Dermis blood vessel endothelial cell (primary cell): Measurements from ENCODE around the gene CCSER1. TPM values are rescaled to one million over a fixed set of nuclear protein-coding genes. Genes with fewer than 3 reads are reported as not detected.
"Not testable (repeated sequence)": the region's sequence is repeated elsewhere in the genome, so short reads cannot be mapped to it uniquely, and the experiment has no call there.

Experiments
- DNase-seq: peaks from one replicate; pipeline ENCODE4 v3.0.0; 2010
- total RNA-seq: library from RNA; depleted of rRNA; stranded (reverse); fragments of >200 nt; gene quantifications from 2 replicates; pipeline ENCODE4 v1.2.3, GENCODE V29; 2014

CCSER1 gene
- total RNA-seq, 1 donor from 2014 or later = 5.4 TPM

DNA sequence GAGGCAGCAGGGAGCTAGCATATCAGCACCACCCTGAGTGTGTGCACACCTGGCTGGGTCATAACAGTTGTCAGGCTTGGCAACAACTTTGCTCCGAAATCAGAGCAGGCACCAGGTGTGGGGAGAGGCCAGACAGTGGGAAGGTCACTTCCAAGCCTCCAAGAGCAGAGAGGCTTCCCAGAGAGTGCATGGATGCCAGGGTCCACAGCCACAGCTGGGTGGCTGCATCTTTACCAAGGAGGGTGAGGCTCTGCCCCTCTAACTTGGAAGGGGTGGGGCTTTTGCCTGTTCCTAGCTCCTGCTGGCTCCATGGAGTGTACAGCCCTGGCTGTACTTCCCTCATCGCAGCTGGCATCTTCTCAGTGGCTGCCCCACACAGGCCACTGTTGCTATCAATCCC is 322.4 kb downstream of the CCSER1 start:
- DNase-seq = no peak

DNA sequence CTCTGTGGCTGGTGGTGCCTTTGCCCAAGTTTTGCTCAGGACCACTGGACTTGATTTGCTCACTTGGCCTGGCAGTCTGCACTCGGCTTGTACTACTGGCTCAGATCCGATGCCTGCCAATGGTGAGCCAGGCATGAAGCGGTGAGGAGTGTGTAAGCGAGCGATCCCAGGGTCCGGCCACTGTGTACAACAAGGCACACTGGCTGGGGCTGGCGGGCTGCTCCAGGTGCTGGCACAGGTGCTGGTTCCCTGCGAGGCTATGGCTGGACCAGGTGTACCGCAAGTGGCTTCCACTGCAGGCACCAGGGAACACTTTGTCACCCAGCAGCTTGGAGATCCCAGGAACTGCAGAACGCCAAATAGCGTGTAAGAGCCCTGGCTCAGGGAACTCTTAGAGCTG is 329.7 kb downstream of the CCSER1 start:
- no peak for DNase-seq

DNA sequence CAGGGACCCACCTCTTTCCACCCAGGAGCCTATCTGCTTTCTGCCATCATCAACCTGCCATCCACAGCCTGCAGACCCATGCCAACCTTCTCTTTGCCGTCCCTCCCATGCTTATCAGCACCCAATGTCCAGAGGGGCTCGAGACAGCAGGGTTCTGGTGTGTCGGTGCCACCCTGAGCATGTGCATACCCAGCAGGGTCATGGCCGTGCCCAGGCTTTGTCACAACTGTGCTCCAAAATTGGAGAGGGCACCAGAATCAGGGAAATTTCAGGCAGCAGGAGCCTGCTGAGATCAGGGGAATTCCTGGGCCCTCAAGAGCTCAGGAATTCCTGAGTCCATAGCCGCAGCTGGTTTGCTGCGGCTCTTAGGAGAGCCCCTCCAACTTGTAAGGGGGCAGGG is 330.6 kb downstream of the CCSER1 start:
- no peak for DNase-seq

DNA sequence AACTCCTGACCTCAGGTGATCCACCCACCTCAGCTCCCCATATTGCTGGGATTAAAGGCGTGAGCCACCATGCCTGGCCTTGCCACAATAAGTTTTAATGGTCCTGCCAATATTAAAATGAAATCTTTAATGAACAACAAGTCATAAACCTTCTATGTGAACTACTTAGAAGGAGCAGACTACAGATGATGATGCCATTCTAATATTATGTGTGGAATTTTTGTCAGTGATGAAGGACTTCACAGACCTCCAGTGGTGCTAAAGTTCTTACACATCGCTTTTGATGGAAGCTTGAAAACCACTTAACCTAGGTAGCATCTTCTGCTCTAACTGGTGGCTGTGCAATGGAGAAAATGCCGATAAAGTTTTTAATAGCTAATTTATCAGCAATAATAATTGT is 331.4 kb downstream of the CCSER1 start:
- no peak for DNase-seq

DNA sequence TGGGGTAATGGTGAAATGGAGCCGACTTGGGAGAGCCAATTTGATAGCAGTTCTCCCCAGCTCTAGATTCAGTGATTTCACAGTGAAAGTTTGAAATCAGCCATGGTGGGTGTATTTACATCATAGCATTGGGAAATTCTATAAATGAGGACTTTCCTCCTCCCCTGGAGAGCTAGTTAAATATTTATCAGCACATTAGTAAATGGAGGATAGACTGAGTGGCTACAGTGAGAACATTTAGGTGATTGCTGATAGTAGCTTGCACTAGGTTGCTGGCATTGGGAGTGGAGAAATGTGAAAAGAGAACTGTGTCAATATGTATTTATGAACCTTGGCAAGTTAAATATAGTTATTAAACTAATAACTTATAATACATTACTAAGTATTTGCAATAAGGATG is 347.3 kb downstream of the CCSER1 start:
- no peak for DNase-seq

DNA sequence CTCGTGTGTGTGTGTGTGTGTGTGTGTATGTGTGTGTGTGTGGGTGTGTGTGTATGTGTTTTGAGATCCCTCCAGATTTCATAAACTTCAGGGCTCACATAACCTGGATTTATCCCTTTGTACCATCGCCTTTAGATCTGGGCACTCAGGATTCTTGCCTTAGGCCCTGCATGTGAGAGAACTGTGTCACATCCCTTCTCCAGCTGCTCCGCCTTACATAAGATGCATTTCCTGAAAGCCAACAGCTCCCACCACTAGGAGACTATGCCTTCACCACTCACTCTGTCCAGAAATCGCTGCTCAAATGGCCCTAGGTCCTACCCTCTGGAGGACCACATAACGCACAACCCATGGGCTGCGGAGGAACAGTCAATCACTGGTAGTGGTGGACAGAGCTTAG is 348.8 kb downstream of the CCSER1 start:
- no peak for DNase-seq

DNA sequence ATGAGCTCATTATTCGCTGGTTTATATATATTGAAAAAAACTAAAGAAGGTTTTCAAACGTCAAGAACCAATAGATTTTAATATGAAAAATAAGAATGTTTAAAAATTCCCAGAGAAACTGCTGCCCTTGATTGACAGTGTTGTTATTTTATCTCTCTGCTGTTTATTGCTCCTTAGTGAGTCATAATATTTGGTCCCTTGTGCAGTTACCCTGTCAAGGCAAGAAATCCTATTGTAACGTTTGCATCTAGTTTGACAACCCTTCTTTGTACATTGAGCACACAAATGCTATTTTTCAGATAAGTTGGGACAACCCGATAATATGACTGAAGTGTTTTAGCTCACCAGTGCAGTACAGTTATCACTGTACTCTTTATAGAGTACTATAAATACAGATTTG is 349.4 kb downstream of the CCSER1 start:
- DNase-seq = no peak

DNA sequence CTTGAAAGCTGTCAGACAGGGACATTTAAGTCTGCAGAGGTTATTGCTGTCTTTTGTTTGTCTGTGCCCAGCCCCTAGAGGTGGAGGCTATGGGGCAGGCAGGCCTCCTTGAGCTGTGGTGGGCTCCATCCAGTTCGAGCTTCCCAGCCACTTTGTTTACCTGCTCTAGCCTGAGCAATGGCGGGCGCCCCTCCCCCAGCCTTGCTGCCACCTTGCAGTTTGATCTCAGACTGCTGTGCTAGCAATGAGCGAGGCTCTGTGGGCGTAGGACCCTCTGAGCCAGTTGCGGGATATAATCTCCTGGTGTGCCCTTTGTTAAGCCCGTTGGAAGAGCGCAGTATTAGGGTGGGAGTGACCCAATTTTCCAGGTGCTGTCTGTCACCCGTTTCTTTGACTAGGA is 357.7 kb downstream of the CCSER1 start:
- DNase-seq = not testable (repeated sequence)

DNA sequence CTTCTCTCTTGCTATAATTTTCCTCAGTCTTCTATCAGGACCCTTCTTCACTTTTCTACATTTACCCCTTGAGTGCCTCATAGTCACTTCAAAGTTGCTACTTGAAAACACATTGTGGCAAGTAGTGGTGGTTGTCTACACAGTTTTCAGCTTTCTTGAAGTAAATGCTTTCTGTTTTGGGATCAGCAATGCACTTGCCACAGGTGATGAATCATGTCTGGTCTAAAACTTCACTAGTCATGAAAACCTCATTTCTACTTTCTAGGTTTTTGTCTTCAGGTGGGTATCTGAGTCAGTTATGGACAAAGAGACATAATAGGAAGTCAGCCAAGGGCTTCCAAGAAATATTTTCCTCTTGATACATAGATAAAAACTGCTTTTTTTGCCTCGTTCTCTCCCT is 359.2 kb downstream of the CCSER1 start:
- DNase-seq = no peak

DNA sequence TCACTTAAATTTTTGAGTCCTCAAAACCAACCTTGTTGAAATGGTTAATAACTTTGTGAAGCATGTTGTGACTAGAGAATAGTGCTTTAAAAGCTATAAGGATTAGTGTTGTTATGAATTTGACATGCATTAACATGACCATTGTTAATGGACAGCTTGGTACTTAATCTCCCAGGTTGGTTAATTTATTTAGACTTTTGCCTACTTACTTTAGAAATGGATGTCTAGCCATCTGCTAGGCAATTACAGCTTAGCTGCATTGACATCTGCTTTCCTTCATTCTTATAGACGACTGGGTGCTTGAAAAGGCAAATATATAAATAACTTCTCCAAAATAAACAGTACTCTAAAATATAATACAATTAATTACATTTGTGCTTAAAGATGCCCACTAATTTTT is 368.0 kb downstream of the CCSER1 start:
- DNase-seq = no peak

DNA sequence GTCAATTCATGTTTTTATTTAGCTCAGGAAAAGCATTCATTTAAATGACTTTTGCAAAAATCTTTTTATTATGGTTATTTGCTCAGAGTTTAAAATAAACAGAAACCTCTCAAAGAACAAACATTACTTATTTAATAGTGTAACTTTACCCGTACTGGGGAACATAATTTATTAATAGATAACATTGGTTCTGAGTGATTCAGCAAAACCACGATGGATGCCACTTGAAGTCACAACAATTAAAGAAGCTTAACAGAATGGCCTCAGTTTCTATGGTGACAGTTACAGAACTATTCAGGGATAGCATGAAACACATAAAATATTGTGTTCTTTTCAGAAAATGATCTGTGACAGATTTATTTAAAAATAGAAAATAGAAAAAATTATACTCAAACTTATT is 368.7 kb downstream of the CCSER1 start:
- no peak for DNase-seq

DNA sequence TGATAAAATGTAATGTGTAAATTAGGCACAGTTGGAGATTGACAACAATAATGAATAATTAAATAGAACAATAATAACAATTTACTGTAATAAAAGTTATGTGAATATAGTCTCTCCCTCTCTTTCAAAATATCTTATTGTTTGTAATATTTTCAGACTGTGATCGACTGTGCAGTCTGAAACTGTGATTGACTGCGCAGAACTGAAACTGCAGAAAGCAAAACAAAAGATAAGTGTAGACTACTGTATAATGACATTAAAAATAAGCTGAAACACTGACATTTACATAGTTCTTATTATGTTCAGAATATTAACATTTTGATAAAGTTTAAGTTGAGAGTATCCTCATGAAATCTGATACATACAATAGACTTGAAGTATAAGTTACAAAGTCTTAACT is 371.0 kb downstream of the CCSER1 start:
- no peak for DNase-seq

DNA sequence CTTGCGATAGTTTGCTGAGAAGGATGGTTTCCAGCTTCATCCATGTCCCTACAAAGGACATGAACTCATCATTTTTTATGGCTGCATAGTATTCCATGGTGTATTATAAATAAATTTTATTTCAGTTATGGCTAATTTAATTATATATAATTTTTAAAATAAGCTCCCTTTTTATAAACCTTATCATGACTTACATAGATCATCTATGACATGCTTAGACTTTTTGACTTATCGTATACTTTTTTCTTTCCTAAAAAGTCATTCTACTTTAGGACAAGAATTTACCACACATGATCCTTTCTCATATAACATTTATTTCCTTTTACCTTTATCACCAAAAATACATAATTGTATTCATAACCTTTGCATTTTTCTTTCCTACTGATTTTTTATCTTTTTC is 376.5 kb downstream of the CCSER1 start:
- no peak for DNase-seq

DNA sequence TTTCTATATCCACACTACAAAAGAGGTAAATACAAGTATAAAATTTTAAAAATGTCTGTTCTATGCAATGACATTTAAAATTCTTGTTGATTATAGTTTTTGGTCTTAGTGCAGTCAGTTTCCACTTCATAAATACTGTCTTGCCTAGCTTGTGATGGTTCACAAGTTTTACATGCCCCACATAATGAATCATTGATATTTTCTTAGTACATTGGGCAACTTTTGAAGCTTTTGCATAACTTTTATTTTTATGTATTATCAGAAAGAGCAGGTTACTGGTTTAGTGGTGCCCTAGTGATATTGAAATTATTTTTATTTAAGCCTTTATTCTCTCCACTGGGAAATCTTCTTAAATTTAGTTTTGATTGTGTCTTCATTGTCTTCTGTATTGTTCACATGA is 388.0 kb downstream of the CCSER1 start:
- no peak for DNase-seq

DNA sequence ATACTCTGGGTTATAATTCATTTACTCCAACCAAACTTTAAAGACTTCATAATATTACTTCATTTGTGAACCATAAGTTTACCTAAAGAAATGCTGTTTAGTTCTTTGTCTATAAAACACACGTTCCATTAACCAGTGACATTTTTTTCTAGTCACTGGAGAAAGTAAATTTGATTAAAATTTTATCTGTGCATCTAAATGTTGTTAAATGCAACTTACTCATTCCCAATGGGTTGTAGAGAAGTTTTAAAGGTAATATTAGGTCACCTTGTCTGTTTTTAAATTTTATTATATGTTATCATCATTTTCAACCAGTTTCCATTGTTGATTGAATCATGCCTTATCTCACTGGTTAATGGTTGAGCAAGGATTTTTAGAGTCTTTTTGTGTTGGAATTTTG is 401.4 kb downstream of the CCSER1 start:
- no peak for DNase-seq

DNA sequence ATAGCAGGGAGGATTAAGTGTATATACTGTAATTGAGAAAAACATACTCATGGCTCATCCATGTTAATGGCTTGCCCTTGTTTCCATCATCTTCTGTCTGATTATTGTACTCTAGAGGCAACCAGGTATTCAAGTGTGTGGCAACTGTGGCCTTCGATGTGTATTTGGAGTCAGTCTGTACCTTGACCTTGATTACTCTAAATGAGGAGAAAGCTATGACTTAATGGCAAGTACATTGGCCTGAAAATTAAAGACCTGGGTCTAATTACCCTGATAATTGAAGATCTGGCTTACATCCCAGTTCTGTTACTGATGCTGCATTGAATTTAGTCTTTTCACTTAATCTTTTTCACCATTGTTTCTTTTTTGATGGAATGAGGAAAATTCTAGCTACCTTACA is 409.2 kb downstream of the CCSER1 start:
- no peak for DNase-seq

DNA sequence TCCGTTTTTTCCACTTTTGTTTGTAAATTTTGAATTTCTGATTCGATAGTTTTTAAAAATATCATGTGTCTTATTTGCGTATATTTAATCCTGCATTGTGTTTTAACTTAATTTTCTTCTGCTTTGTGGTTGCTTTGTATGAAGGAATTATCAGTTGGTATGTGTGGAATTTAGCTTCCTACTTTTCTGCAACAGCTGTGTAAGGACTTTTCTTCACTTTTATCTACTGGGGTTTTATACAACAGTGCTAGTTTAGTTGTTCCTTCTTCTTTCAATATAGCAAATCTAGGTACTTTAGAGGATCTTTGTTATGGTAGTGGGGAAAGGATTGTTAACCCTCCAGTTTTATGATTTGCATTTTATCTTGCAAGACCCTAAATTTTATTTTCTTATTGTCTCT is 410.3 kb downstream of the CCSER1 start:
- no peak for DNase-seq

DNA sequence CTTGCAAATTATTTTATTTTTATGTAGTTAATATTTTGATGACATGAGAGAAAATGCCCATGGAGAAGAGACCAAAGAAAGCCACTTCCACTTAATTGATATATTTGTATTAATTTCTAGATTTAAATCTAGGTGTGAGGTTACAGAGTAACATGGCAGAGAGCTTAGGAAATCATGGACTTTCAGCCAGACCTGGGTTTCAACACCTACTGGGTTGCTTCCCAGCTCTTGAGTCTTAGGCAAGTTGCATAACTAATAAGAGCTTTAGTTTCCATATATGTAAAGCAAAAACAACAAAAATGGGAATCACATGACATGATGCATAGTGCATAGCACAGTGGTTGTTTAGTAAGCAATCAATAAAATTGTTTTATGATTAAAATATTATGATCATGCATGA is 413.3 kb downstream of the CCSER1 start:
- no peak for DNase-seq

DNA sequence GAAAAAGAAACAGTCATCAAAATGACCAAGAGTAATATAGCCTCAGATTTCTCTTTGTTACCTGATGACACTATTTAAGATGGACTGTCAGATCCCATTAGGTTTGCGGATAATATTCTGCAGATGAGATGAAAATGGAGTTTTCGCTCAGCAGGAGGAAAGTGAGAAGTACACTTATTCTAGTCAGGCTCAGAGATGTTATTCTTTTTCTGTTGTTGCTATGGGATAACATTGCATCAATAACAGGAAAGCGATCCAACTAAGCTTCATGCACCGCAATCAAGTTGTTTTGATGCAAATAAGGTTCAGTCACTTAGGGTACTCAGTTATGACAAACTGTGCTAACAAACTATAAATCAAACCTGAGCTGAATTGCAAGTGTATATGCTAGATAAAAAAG is 415.0 kb downstream of the CCSER1 start:
- peak; percentile 0 for DNase-seq

DNA sequence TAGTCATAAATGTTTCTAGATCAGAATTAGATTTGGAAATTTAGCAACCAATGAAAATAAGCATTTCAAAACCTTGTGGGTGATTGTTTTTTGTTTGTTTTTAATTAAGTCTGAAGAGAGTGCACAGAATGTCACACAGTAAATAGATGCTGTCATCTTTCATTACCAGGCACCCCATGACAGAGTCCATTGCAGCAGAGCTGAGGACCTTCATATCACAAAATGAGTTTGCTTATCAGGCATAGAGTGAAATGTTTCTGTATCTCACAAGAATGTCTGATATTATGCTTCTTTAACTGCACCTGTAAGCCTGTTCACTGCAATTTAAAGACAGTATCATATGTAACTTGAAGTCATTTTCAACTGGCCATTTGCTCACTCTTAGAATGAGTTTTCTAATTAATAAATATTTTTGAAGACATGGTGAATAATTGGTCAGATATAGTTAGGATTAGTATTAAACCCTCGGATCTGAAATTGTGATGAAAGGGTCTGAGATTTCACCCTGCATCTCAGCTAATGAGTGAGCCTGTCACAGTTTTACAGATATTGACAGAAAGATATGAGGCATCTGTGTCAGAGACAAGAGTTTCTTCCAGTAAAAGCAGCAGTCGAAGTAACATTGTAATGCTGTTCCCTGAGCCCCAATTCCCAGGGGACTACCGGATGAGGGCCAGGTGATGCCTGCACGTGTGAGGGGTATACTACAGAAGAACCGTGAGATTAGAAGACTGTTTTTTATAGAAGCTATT is 416.4 kb downstream of the CCSER1 start:
- DNase-seq = no peak

DNA sequence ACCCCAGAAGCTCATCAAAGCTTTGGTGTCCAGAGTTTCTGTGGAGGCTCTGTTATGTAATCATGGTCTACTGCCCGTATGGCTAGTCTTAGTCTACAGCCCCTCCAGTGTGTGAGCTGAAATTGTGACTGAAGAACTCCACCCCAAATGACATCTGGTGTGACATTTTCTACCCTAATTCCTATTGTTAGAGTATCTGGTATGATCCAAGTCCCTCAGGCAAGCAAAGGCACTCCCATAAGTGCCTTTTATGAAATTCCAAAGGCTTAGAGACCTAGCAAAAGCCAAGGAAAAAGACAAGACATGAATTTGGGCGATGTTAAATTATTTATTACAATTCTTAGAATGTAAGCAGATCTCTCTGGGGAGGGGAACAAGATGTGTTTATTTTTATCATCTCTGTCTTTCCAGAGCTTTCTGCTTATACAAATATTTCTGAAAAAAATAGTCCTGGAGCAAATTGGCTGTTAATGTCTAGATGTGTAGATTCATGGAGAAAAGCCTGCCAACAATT is 417.4 kb downstream of the CCSER1 start:
- DNase-seq = no peak

DNA sequence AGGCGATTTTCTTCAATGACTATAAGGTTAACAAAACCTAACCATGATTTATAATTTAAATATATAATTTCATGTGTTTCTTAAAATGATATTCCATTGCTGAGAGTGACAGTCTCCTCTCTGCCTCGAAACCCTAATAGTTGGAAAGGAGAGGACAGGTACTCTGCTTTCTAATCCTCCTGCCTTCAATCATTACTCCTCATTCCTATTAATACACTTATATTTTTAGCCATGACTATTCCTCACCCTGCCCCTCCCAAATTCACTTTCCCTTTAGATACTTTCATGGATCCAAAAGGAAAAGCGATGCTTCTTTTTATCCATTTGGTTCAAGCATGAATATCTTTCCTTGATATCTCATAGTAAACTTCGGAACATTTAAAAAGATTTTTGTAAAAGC is 418.2 kb downstream of the CCSER1 start:
- no peak for DNase-seq

DNA sequence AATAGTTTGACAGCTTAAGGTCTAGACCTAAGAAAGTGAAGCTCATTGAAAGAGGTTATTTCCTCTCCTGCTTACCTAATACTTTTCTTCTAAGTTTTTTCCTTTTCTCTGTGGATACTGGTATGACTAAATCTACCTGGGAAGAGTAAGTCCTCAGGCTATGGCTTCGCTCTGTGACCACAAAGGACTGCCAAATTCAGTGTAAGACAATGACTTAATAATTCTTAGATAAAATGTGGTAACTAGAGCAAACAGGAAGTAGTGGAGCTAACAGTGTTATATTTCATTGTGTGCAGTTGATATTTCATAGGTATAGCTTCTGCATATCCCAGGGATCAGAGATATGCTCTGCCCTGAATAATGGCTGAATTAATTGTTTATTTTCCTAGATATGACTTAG is 418.9 kb downstream of the CCSER1 start:
- DNase-seq = no peak

DNA sequence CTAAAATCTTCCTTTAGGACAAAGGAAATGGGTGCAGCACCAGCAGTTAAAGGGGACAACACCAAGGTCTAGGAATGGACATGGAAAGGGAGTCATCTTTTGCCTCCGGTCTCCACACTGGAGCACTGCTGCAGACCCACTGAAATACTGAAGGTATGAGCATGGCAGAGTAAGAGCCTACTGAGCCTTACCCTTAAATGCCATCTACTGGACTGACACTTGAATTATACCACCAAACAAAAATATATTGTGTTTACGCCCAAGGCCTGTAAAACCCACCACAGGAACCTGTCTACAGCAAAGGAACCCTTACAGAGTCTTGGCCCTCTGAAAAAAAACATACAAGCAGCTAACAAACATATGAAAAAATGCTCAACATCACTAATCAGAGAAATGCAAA is 443.4 kb downstream of the CCSER1 start:
- no peak for DNase-seq

DNA sequence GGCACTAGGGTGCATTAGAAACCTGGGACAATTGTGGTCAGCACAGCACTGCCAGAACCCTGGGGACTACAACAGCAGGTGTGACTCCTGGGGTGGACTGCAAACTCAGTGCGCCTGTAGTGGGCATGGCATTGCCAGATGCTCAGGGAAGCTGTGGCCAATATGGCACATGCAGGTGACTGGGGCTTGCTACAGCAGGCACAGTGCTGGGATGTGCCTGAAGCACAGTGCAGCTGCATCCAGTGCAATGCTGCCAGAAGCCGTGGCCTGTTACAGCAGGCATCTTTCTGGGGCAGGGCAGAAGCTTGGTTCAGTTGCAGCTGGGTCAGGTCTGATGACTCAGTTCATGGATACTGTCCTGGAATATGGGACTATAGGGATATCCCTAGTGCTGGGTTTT is 445.8 kb downstream of the CCSER1 start:
- DNase-seq = no peak
